Neural progenitor cell (in vitro differentiated cells): Measurements from ENCODE around the gene ACTR6. TPM values are rescaled to one million over a fixed set of nuclear protein-coding genes. Genes with fewer than 3 reads are reported as not detected.

Source experiments
- DNase-seq: peaks from one replicate; pipeline ENCODE4 v3.0.0-alpha.2; 2016; ENCODE audit warnings: low spot score
- H2AFZ ChIP-seq: fragments of 200-600 bp; sonication (generic); replicated peaks from 2 replicates; pipeline ENCODE4 v1.6.1; 2016; ENCODE audit warnings: antibody characterized with exemption
- H3F3A ChIP-seq: fragments of 200-600 bp; sonication (generic); 2 replicates; pipeline ENCODE4 v1.6.1; 2016; ENCODE audit warnings: antibody characterized with exemption, low read depth
- H3K27ac ChIP-seq: fragments of 200-600 bp; sonication (generic); 2 replicates; pipeline ENCODE4 v1.5.1; 2016; ENCODE audit warnings: mild to moderate bottlenecking
- H3K27me3 ChIP-seq: fragments of 200-600 bp; sonication (generic); 2 replicates; pipeline ENCODE4 v1.6.1; 2016; ENCODE audit warnings: mild to moderate bottlenecking, moderate library complexity
- H3K36me3 ChIP-seq: fragments of 200-600 bp; sonication (generic); 2 replicates; pipeline ENCODE4 v1.5.1; 2016
- H3K4me1 ChIP-seq: fragments of 200-600 bp; sonication (generic); 2 replicates; pipeline ENCODE4 v1.6.1; 2016; ENCODE audit warnings: mixed run types
- H3K4me2 ChIP-seq: fragments of 200-600 bp; sonication (generic); 2 replicates; pipeline ENCODE4 v1.6.1; 2016
- H3K4me3 ChIP-seq: fragments of 200-600 bp; sonication (generic); 2 replicates; pipeline ENCODE4 v1.5.1; 2016
- H3K79me2 ChIP-seq: fragments of 200-600 bp; sonication (generic); 2 replicates; pipeline ENCODE4 v1.6.1; 2016; ENCODE audit warnings: low read depth
- H3K9ac ChIP-seq: fragments of 200-600 bp; sonication (generic); 2 replicates; pipeline ENCODE4 v1.6.1; 2016
- H3K9me3 ChIP-seq: fragments of 200-600 bp; sonication (generic); 2 replicates; pipeline ENCODE4 v1.5.1; 2016; ENCODE audit warnings: low read depth
- H4K20me1 ChIP-seq: fragments of 200-600 bp; sonication (generic); 2 replicates; pipeline ENCODE4 v1.6.1; 2016; ENCODE audit warnings: low read depth
- H3K27ac Mint-ChIP-seq: 3 replicates; pipeline ENCODE4 v1.8.0; 2021; ENCODE audit warnings: mixed read lengths
- H3K27me3 Mint-ChIP-seq: 2 replicates; pipeline ENCODE4 v1.8.0; 2022; ENCODE audit warnings: low read depth, mild to moderate bottlenecking, inconsistent platforms, moderate library complexity, mixed read lengths; ENCODE audit not compliant: insufficient read depth
- H3K36me3 Mint-ChIP-seq: 3 replicates; pipeline ENCODE4 v1.8.0; 2021; ENCODE audit warnings: mixed read lengths
- H3K4me1 Mint-ChIP-seq: 3 replicates; pipeline ENCODE4 v1.8.0; 2021; ENCODE audit warnings: mixed read lengths
- H3K4me3 Mint-ChIP-seq: 3 replicates; pipeline ENCODE4 v1.8.0; 2021; ENCODE audit warnings: mild to moderate bottlenecking, moderate library complexity, mixed read lengths
- H3K9me3 Mint-ChIP-seq: 3 replicates; pipeline ENCODE4 v1.8.0; 2020; ENCODE audit warnings: mixed read lengths
- EZH2 ChIP-seq: fragments of 200-600 bp; sonication (generic); IDR thresholded peaks from 2 replicates; pipeline ENCODE4 v1.6.1; 2017; ENCODE audit warnings: antibody characterized with exemption, mild to moderate bottlenecking, moderate library complexity
- EZH2phosphoT487 ChIP-seq: fragments of 200-600 bp; sonication (generic); IDR thresholded peaks from 2 replicates; pipeline ENCODE4 v1.6.1; 2017; ENCODE audit warnings: antibody characterized with exemption
- total RNA-seq: library from RNA; depleted of rRNA; stranded (reverse); fragments of >200 nt; gene quantifications from 2 replicates; pipeline ENCODE4 v1.2.3, GENCODE V29; 2015; ENCODE audit warnings: low replicate concordance
- TF ChIP-seq, protein P1 (sequence below): fragments of 200-600 bp; sonication (generic); IDR thresholded peaks from 2 replicates; pipeline ENCODE4 v1.5.1; 2017; ENCODE audit warnings: antibody characterized with exemption, mild to moderate bottlenecking

The ACTR6 gene
- total RNA-seq, 1 donor from 2014 or later = 87.8 TPM

DNA sequence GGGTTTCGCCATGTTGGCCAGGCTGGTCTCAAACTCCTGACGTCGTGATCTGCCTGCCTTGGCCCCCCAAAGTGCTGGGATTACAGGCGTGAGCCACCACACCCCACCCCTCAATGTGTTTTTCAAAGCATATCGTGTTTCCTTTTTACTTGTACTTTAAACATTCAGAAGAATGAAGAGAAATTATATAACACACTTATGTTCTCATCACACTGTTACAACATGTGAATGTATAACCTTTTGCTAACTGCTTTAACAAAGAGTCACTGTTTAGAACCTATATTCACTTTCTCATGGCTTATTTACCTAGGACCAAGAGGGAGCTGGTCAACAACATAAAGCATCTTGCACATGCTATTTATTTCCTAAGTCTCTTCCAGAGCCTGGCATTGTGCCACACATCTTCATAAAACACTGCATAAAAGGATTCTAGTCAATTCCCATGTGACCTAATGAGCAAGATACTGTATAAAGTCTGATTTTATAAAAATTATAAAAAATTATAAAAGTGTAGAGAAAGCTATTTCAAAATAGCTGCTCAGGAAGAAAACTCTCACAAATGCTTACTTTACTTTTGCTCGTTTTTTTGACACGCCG, 16.0 kb upstream of the ACTR6 start:
- no peaks in the 10 kb centered on the region for H3K9me3 Mint-ChIP-seq
- Histone ChIP-seq H3K4me2 (no peak overlapping the region), H2AFZ (no peak overlapping the region), H3K4me3 (no peak overlapping the region), H3K27ac (no peak overlapping the region), H3K36me3 (peaks cover 3% of the 10 kb centered on the region), H3F3A (no peaks in the 10 kb centered on the region), H4K20me1 (no peaks in the 10 kb centered on the region), H3K79me2 (peaks cover 3% of the 10 kb centered on the region), H3K4me1 (peaks cover 7% of the 10 kb centered on the region), H3K9me3 (no peaks in the 10 kb centered on the region), H3K27me3 (no peaks in the 10 kb centered on the region), H3K9ac (no peak overlapping the region)
- no peak for DNase-seq
- H3K4me3 Mint-ChIP-seq = no peak overlapping the region
- peaks cover 7% of the 10 kb centered on the region for H3K4me1 Mint-ChIP-seq
- TF ChIP-seq, protein P1, sequence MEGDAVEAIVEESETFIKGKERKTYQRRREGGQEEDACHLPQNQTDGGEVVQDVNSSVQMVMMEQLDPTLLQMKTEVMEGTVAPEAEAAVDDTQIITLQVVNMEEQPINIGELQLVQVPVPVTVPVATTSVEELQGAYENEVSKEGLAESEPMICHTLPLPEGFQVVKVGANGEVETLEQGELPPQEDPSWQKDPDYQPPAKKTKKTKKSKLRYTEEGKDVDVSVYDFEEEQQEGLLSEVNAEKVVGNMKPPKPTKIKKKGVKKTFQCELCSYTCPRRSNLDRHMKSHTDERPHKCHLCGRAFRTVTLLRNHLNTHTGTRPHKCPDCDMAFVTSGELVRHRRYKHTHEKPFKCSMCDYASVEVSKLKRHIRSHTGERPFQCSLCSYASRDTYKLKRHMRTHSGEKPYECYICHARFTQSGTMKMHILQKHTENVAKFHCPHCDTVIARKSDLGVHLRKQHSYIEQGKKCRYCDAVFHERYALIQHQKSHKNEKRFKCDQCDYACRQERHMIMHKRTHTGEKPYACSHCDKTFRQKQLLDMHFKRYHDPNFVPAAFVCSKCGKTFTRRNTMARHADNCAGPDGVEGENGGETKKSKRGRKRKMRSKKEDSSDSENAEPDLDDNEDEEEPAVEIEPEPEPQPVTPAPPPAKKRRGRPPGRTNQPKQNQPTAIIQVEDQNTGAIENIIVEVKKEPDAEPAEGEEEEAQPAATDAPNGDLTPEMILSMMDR = no peak
- TF ChIP-seq EZH2 (no peak), EZH2phosphoT487 (no peak)
- H3K36me3 Mint-ChIP-seq = peaks cover 8% of the 10 kb centered on the region
- no peaks in the 10 kb centered on the region for H3K27me3 Mint-ChIP-seq
- H3K27ac Mint-ChIP-seq = no peak overlapping the region

DNA sequence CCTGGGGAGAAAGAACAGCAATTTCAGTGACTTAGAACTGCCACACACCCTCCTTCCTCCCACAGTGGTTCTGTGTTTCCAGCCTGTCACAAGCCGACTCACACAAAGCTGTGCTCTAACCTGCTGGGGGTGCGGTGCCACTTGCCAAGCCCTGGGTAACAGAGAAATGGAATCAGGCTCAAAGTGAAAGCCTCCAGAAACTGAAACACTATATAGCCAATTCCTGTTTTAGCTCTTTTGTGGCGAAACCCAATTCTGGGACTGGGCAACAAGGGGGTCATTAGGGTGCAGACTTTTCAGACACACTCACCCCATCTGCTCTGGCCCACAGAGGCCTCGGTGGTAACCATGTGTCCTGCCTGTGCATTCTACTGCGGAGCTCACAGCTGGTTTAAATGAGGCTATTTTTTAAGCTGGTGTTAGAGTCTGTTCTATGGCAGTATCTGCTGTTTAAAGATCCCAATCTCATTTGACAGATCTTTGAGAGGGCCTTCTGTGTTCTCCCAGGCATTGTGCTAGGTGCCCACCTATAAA, 15.2 kb upstream of the ACTR6 start:
- no peaks in the 10 kb centered on the region for H3K27me3 Mint-ChIP-seq
- H3K9ac ChIP-seq = no peak overlapping the region

DNA sequence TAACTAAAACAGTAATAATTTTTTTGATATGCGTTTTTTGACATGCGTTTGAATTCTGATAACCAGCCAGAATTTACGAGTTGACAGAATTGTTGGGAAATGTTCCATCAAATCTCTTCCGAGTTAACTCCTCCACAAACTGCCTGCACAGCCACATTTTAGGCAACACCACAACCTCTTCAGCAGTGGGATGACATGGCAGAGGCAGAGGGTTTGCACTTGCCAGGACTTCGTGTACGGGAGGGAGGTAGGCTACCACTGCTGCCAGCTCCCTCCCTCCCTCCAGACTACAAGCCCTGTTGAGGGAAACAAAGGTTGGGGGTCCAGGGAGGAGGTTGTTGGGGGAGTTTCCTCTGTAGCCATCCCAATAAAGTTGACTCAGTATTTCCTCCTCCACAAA, 14.5 kb upstream of the ACTR6 start:
- H3F3A ChIP-seq = no peaks in the 10 kb centered on the region
- no peak overlapping the region for H3K4me3 Mint-ChIP-seq
- no peaks in the 10 kb centered on the region for H3K27me3 ChIP-seq
- DNase-seq = no peak
- peaks cover 13% of the 10 kb centered on the region for H3K36me3 Mint-ChIP-seq
- no peak overlapping the region for H3K9ac ChIP-seq
- no peak overlapping the region for H3K4me2 ChIP-seq
- no peaks in the 10 kb centered on the region for H3K27me3 Mint-ChIP-seq
- H3K9me3 ChIP-seq = no peaks in the 10 kb centered on the region
- H3K4me1 Mint-ChIP-seq = peaks cover 7% of the 10 kb centered on the region
- TF ChIP-seq EZH2 (no peak), EZH2phosphoT487 (no peak)
- TF ChIP-seq, protein P1 = no peak
- no peak overlapping the region for H3K27ac Mint-ChIP-seq
- no peak overlapping the region for H3K27ac ChIP-seq
- H3K4me1 ChIP-seq = peaks cover 7% of the 10 kb centered on the region
- no peaks in the 10 kb centered on the region for H3K36me3 ChIP-seq
- no peaks in the 10 kb centered on the region for H4K20me1 ChIP-seq
- H2AFZ ChIP-seq = no peak overlapping the region
- H3K79me2 ChIP-seq = peaks cover 3% of the 10 kb centered on the region
- no peaks in the 10 kb centered on the region for H3K9me3 Mint-ChIP-seq
- no peak overlapping the region for H3K4me3 ChIP-seq

More for the DNA sequence above, 15.2 kb upstream of the ACTR6 start:
- TF ChIP-seq EZH2 = no peak
- TF ChIP-seq EZH2phosphoT487 = no peak
- TF ChIP-seq, protein P1 = no peak
- no peaks in the 10 kb centered on the region for H3K9me3 Mint-ChIP-seq
- Histone ChIP-seq H3K27me3 (no peaks in the 10 kb centered on the region), H3K27ac (no peak overlapping the region), H3F3A (no peaks in the 10 kb centered on the region), H3K9me3 (no peaks in the 10 kb centered on the region), H3K79me2 (peaks cover 3% of the 10 kb centered on the region), H3K36me3 (no peaks in the 10 kb centered on the region), H3K4me3 (no peak overlapping the region), H2AFZ (no peak overlapping the region), H3K4me1 (peaks cover 7% of the 10 kb centered on the region), H3K4me2 (no peak overlapping the region), H4K20me1 (no peaks in the 10 kb centered on the region)
- DNase-seq = no peak
- no peak overlapping the region for H3K4me3 Mint-ChIP-seq
- H3K27ac Mint-ChIP-seq = no peak overlapping the region
- peaks cover 7% of the 10 kb centered on the region for H3K4me1 Mint-ChIP-seq
- H3K36me3 Mint-ChIP-seq = peaks cover 12% of the 10 kb centered on the region
